K562 (cell line): Measurements from ENCODE around the gene TAF10. TPM values are rescaled to one million over a fixed set of nuclear protein-coding genes. Genes with fewer than 3 reads are reported as not detected.

ENCODE experiments used
- ARID1B ChIP-seq: fragments of 450-650 bp; IDR thresholded peaks from 2 replicates; pipeline ENCODE4 v1.6.1; 2016; ENCODE audit warnings: antibody characterized with exemption, mild to moderate bottlenecking, inconsistent platforms
- ARID2 ChIP-seq: fragments of 450-650 bp; IDR thresholded peaks from 2 replicates; pipeline ENCODE4 v1.6.1; 2017; ENCODE audit warnings: antibody characterized with exemption, mild to moderate bottlenecking
- C11orf30 ChIP-seq: fragments of 450-650 bp; IDR thresholded peaks from 2 replicates; pipeline ENCODE4 v1.6.1; 2016; ENCODE audit warnings: low read depth, mild to moderate bottlenecking
- CHCHD3 ChIP-seq: fragments of 250-450 bp; sonication (Bioruptor Pico); IDR thresholded peaks from 2 replicates; pipeline ENCODE4 v2.1.2; 2022; ENCODE audit warnings: mild to moderate bottlenecking
- CLOCK ChIP-seq: fragments of 250-450 bp; sonication (Bioruptor Pico); IDR thresholded peaks from 2 replicates; pipeline ENCODE4 v1.4.0; 2020; ENCODE audit warnings: mild to moderate bottlenecking, moderate library complexity, borderline replicate concordance
- MITF ChIP-seq: IDR thresholded peaks from 2 replicates; pipeline ENCODE4 v1.6.1; 2014; ENCODE audit warnings: antibody characterized with exemption
- ZFX ChIP-seq: sonication (generic); formaldehyde crosslinking; IDR thresholded peaks from 2 replicates; pipeline ENCODE4 v1.8.0; 2022; ENCODE audit warnings: mild to moderate bottlenecking, missing genetic modification reagents, moderate library complexity
- ZHX1 ChIP-seq: fragments of 150-350 bp; conservative IDR thresholded peaks from 2 replicates; pipeline ENCODE4 v1.6.1; 2014; ENCODE audit warnings: low read length
- ZNF23 ChIP-seq: fragments of 250-450 bp; sonication (Bioruptor Pico); IDR thresholded peaks from 2 replicates; pipeline ENCODE4 v1.4.0; 2020; ENCODE audit warnings: mild to moderate bottlenecking
- polyA plus RNA-seq, 8 experiments: library from polyadenylated mRNA; depleted of rRNA in 4 of 8; stranded (reverse) in 5 of 8; unstranded in 3 of 8; fragments of >200 nt; fragmentation: Nextera tagmentation in 2 of 8; fragmentation: Illumina TruSeq in 1 of 8; extraction: Ambion mirVana in 2 of 8; extraction: Trizol in 1 of 8; gene quantifications; 2 replicates each; pipeline versions ENCODE4 v1.2.1 to v1.2.3, GENCODE V29; 2011 to 2014; ENCODE audit warnings: inconsistent platforms in 1 of 8, missing spikeins in 1 of 8
- total RNA-seq, 7 experiments: library from RNA; depleted of rRNA in 6 of 7; stranded (reverse); fragments of >200 nt in 6 of 7; fragmentation: Illumina TruSeq in 2 of 7; extraction: Trizol in 2 of 7; gene quantifications; 2 replicates each; pipeline versions ENCODE4 v1.2.1 to v1.2.3, GENCODE V29; 2011 to 2021; ENCODE audit warnings: low replicate concordance in 1 of 7
- TF ChIP-seq, protein P1 (sequence below): fragments of 450-650 bp; IDR thresholded peaks from 2 replicates; pipeline ENCODE4 v1.6.1; 2016; ENCODE audit warnings: low read depth
- TF ChIP-seq, protein P2 (sequence below): sonication (generic); formaldehyde crosslinking; IDR thresholded peaks from 2 replicates; pipeline ENCODE4 v1.9.0; 2022; ENCODE audit warnings: mild to moderate bottlenecking, missing genetic modification reagents

The TAF10 gene
- total and polyA plus RNA-seq, 9 of the 15 experiments (the other 6 are each of a cell fraction or from before 2014, with no cell fraction given), result 19.5 to 197 (median 121) TPM

- TF ChIP-seq, protein P1, sequence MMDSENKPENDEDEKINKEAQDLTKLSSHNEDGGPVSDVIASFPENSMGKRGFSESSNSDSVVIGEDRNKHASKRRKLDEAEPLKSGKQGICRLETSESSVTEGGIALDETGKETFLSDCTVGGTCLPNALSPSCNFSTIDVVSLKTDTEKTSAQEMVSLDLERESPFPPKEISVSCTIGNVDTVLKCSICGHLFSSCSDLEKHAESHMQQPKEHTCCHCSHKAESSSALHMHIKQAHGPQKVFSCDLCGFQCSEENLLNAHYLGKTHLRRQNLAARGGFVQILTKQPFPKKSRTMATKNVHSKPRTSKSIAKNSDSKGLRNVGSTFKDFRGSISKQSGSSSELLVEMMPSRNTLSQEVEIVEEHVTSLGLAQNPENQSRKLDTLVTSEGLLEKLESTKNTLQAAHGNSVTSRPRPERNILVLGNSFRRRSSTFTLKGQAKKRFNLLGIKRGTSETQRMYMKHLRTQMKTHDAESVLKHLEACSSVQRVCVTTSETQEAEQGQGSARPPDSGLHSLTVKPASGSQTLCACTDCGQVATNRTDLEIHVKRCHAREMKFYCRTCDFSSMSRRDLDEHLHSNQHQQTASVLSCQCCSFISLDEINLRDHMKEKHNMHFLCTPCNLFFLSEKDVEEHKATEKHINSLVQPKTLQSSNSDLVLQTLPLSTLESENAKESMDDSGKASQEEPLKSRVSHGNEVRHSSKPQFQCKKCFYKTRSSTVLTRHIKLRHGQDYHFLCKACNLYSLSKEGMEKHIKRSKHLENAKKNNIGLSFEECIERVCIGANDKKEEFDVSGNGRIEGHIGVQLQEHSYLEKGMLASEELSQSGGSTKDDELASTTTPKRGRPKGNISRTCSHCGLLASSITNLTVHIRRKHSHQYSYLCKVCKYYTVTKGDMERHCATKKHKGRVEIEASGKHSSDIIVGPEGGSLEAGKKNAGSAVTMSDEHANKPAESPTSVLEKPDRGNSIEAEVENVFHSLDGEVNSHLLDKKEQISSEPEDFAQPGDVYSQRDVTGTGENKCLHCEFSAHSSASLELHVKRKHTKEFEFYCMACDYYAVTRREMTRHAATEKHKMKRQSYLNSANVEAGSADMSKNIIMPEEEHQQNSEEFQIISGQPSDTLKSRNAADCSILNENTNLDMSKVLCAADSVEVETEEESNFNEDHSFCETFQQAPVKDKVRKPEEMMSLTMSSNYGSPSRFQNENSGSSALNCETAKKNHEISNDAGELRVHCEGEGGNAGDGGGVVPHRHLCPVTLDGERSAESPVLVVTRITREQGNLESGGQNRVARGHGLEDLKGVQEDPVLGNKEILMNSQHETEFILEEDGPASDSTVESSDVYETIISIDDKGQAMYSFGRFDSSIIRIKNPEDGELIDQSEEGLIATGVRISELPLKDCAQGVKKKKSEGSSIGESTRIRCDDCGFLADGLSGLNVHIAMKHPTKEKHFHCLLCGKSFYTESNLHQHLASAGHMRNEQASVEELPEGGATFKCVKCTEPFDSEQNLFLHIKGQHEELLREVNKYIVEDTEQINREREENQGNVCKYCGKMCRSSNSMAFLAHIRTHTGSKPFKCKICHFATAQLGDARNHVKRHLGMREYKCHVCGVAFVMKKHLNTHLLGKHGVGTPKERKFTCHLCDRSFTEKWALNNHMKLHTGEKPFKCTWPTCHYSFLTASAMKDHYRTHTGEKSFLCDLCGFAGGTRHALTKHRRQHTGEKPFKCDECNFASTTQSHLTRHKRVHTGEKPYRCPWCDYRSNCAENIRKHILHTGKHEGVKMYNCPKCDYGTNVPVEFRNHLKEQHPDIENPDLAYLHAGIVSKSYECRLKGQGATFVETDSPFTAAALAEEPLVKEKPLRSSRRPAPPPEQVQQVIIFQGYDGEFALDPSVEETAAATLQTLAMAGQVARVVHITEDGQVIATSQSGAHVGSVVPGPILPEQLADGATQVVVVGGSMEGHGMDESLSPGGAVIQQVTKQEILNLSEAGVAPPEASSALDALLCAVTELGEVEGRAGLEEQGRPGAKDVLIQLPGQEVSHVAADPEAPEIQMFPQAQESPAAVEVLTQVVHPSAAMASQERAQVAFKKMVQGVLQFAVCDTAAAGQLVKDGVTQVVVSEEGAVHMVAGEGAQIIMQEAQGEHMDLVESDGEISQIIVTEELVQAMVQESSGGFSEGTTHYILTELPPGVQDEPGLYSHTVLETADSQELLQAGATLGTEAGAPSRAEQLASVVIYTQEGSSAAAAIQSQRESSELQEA, result no peak
- no peak for TF ChIP-seq MITF
- TF ChIP-seq, protein P2, sequence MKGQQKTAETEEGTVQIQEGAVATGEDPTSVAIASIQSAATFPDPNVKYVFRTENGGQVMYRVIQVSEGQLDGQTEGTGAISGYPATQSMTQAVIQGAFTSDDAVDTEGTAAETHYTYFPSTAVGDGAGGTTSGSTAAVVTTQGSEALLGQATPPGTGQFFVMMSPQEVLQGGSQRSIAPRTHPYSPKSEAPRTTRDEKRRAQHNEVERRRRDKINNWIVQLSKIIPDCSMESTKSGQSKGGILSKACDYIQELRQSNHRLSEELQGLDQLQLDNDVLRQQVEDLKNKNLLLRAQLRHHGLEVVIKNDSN (CRISPR knock-in tag), result no peak
- TF ChIP-seq ARID1B, result peak; percentile 36; the same call in 1 of the 2 replicates
- no peak for TF ChIP-seq ZFX
- TF ChIP-seq ZNF23 (CRISPR knock-in tag), result no peak
- TF ChIP-seq ZHX1, result no peak
- TF ChIP-seq CHCHD3 (CRISPR knock-in tag), result no peak
- peak; percentile 35; the same call in 1 of the 2 replicates for TF ChIP-seq C11orf30
- TF ChIP-seq CLOCK, result no peak
- no peak for TF ChIP-seq ARID2
Measured at GRCh38 chr11:6569706-6570105, 42.3 kb downstream of the TAF10 start (continued).
